WERI-Rb-1 (cell line): ENCODE measurements around the gene SOX10.
A peak's percentile ranks its signal among the peaks of the same experiment; 100 is the strongest.

Source experiments
- DNase-seq: peaks from one replicate; pipeline ENCODE4 v3.0.0-alpha.2; 2020
- H3K27ac ChIP-seq: fragments of 250-450 bp; sonication (Bioruptor Pico); 2 replicates; pipeline ENCODE4 v1.5.1; 2020; ENCODE audit warnings: mild to moderate bottlenecking, moderate library complexity
- H3K27me3 ChIP-seq: fragments of 250-450 bp; sonication (Bioruptor Pico); 2 replicates; pipeline ENCODE4 v1.5.1; 2021; ENCODE audit warnings: mild to moderate bottlenecking, low read depth, moderate library complexity; ENCODE audit not compliant: insufficient read depth, severe bottlenecking
- H3K36me3 ChIP-seq: fragments of 250-450 bp; sonication (Bioruptor Pico); 2 replicates; pipeline ENCODE4 v1.5.1; 2020; ENCODE audit warnings: mild to moderate bottlenecking, moderate library complexity
- H3K4me3 ChIP-seq: 2 replicates; pipeline ENCODE4 v1.5.1; 2011; ENCODE audit warnings: low read depth, mild to moderate bottlenecking, control low read depth, low read length
- H3K9me3 ChIP-seq: fragments of 250-450 bp; sonication (Bioruptor Pico); 2 replicates; pipeline ENCODE4 v1.5.1; 2021; ENCODE audit warnings: mild to moderate bottlenecking, moderate library complexity; ENCODE audit not compliant: severe bottlenecking
- TF ChIP-seq, protein P1 (sequence below): IDR thresholded peaks from 2 replicates; pipeline ENCODE4 v1.5.1; 2011; ENCODE audit warnings: low read depth, mild to moderate bottlenecking, control low read depth, inconsistent platforms, low read length

SOX10 gene

DNA sequence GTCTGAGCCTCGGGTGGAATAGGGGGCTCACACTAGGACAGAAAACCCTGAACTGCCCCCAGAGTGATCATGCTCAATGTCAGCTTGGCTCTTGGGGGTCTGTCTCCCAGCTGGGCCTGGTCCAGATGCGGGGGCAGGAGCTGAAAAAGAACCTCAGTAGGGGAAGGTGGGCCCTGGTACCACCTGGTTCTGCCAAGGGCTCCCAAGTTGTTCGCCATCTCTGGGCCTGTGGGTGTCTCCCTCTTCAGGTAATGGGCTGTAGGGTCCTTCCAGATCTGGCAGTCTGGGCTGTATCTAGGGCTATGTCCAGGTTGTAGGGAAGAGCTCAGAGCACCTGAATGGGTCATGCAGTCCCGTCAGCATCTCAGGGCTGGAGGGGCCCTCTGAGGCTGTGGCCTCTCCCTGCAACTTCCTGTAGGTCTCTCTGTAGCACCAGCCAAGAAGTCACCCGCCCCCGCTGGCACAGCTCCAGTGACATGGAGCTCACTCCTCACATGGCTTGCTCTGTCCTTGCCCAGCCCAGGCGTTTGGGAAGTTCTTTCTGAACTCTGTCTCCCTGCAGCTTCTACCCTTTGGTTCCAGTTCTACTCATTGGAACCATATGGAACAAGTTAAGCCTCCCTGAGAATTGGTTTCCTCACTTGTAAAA is 33.0 kb upstream of the SOX10 start:
- Histone ChIP-seq H3K27me3 (no peaks in the 10 kb centered on the region), H3K27ac (no peak overlapping the region), H3K9me3 (no peaks in the 10 kb centered on the region), H3K4me3 (no peak overlapping the region), H3K36me3 (no peaks in the 10 kb centered on the region)
- no peak for DNase-seq
- TF ChIP-seq, protein P1, sequence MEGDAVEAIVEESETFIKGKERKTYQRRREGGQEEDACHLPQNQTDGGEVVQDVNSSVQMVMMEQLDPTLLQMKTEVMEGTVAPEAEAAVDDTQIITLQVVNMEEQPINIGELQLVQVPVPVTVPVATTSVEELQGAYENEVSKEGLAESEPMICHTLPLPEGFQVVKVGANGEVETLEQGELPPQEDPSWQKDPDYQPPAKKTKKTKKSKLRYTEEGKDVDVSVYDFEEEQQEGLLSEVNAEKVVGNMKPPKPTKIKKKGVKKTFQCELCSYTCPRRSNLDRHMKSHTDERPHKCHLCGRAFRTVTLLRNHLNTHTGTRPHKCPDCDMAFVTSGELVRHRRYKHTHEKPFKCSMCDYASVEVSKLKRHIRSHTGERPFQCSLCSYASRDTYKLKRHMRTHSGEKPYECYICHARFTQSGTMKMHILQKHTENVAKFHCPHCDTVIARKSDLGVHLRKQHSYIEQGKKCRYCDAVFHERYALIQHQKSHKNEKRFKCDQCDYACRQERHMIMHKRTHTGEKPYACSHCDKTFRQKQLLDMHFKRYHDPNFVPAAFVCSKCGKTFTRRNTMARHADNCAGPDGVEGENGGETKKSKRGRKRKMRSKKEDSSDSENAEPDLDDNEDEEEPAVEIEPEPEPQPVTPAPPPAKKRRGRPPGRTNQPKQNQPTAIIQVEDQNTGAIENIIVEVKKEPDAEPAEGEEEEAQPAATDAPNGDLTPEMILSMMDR: 0 out of 2 replicates have a peak, but pooled peaks have one; percentile 1

DNA sequence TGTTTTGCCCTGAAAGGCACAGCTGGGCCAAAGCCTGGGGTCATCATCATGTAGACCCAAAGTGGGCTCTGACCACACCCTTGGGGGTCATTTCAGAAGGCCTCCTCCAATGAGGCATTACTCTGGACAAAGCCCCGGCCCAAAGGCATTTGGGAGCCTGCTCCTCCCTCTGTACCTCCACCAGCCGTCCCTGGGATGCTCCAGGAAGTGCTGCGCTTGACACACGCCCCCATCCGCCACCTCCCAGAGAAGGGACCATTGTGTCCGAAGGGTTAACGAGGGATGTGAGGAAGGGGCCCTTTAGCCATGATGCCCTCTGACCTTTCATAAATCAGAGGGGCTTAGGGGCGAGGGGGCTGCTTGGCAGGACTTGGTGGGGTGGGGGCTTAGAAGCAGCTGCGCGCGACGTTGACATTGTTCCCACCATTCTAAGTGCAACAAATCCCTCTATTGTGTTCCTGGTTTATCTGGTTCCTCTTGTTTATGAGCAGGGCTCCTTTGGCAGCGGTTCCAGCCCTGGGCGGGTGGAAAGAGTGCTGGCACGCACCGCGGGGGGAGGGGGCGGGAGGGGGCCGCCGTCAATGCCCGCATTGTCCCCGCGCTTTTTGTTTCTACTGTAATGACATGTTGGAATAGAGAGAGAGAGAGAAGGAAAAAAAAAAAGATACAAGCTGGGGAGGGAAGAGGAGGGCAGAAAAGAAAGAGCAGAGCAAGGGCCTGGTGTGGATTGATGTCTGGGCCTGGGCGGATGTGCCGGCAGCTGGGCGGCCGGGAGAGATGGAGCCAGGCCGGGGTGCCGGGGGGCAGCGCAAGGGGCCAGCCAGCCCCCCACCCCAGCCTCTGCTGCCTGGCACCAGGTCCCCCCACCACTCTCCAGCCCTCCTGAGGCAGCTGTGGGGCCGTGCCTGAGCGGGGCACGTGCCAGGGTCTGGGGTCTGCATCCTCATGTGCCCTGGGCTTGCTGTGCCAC is 32.1 kb upstream of the SOX10 start:
- no peak for DNase-seq
- no peak overlapping the region for H3K4me3 ChIP-seq

DNA sequence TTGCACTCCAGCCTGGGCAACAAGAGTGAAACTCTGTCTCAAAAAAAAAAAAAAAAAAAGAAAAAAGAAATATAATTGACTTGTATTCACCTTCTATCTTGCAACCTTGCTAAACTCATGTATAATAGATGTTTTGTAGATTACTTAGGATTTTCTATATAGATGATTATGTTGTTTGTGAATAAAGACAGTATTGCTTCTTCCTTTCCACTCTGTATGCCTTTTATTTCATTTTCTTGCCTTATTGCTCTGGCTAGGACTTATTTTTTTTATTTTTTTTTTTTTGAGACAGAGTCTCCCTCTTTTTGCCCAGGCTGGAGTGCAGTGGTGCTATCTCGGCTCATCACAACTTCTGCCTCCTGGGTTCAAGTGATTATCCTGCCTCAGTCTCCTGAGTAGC is 29.7 kb upstream of the SOX10 start:
- H3K36me3 ChIP-seq: no peaks in the 10 kb centered on the region
- H3K27me3 ChIP-seq: no peaks in the 10 kb centered on the region
- no peak overlapping the region for H3K4me3 ChIP-seq
- H3K27ac ChIP-seq: no peak overlapping the region
- TF ChIP-seq, protein P1: no peak
- no peak for DNase-seq
- H3K9me3 ChIP-seq: no peaks in the 10 kb centered on the region

More for the DNA sequence above, 32.1 kb upstream of the SOX10 start:
- TF ChIP-seq, protein P1: no peak
- no peaks in the 10 kb centered on the region for H3K27me3 ChIP-seq
- no peaks in the 10 kb centered on the region for H3K9me3 ChIP-seq
- no peaks in the 10 kb centered on the region for H3K36me3 ChIP-seq
- H3K27ac ChIP-seq: no peak overlapping the region

DNA sequence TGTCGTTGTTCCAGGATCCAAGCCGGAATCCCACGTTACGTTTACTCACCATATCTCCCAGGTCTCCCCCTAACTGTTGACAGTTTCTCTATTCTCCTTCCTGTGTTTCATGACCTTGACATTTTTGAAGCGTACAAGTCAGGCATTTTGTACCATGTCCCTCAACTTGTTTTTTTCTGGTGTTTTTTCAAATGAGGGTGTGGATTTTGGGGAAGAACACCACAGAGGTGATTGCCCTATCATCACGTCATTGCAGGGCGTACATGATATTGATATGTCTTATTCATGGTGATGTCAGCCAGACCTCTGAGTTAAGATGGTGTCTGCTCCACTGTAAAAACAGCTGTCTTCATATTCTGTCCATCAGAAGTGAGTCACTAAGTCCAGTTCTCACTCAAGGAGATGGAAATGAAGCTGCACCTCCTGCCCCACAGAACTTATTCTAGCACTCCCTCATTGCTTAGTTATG is 28.3 kb upstream of the SOX10 start:
- TF ChIP-seq, protein P1: no peak

DNA sequence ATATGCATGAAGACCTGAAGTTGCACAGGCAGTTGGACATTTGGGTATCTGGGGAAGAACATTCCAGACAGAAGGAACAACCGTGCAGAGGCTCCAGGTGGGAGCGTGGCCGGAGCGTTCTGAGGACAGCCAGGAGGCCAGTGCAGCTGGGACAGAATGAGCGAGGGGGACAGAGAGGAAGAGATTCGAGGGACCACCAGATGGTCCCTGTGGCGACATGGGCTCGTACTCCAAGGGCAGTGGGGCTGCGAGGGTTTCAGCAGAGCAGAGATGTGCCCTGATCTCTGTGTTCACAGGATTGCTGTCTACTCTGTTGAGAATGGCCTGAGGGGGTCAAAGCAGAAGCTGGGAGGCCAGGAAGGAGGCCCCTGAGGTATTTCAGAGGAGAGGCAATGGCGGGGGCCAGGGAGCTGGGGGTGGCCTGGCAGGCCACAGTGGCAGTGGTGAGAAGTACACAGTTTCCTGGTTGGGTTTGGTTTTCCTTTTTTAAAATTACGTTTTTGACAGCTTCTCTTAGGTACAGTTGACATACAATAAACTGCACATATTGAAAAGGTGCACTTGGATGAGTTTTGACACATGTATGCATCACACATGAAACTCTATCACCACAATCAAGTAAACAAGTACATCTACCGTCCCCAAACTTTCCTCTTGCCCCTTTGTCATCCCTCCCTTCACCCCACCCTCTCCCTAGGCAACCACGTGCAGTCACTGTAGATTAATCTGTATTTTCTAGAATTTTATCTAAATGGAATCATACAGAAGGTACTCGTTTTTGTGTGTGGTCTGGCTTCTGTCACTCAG is 24.8 kb upstream of the SOX10 start:
- no peak overlapping the region for H3K4me3 ChIP-seq
- H3K27ac ChIP-seq: no peak overlapping the region
- TF ChIP-seq, protein P1: no peak
- H3K9me3 ChIP-seq: no peaks in the 10 kb centered on the region
- no peaks in the 10 kb centered on the region for H3K27me3 ChIP-seq
- H3K36me3 ChIP-seq: no peaks in the 10 kb centered on the region
- no peak for DNase-seq

More for the DNA sequence above, 28.3 kb upstream of the SOX10 start:
- no peaks in the 10 kb centered on the region for H3K9me3 ChIP-seq
- no peak overlapping the region for H3K27ac ChIP-seq
- no peaks in the 10 kb centered on the region for H3K36me3 ChIP-seq
- no peaks in the 10 kb centered on the region for H3K27me3 ChIP-seq
- H3K4me3 ChIP-seq: no peak overlapping the region
- DNase-seq: no peak
